ENCODE results near the gene SOAT2.

- TF ChIP-seq CTCF (IDR thresholded peaks at IDR 0.05; ENCODE audit: low read depth, low read length) (no peak), POLR2A (IDR thresholded peaks at IDR 0.05; ENCODE audit: extremely low read depth, insufficient read length) (no peak)
Measured at GRCh38 chr12:53170876-53171724, 67.8 kb downstream of the SOAT2 start.
